ENCODE data around the gene CAST. TPM values are rescaled to one million over a fixed set of nuclear protein-coding genes. Genes with fewer than 3 reads are reported as not detected.

Gene CAST
- total RNA-seq, 2 experiments from 2014 or later = 40.5 to 90.1 TPM

GRCh38 chr5:96642281-96642640 lies 19.9 kb upstream of the CAST start:
- no peaks in the 10 kb centered on the region for H3K9me3 ChIP-seq (ENCODE audit: low read length)
- no peaks in the 10 kb centered on the region for H3K36me3 ChIP-seq (ENCODE audit: insufficient read depth, low read length)
- no peak overlapping the region for H3K4me3 ChIP-seq (ENCODE audit: low read depth, low read length, poor library complexity, severe bottlenecking)
- no peaks in the 10 kb centered on the region for H3K4me1 ChIP-seq (ENCODE audit: insufficient read depth, low read length, poor library complexity, severe bottlenecking)
- POLR2A ChIA-PET = no interaction called here
- no TSS peak for BruUV-seq (replicated peaks)
- no peaks in the 10 kb centered on the region for H3K9me2 ChIP-seq (ENCODE audit: insufficient read depth, low read length)
- no peak overlapping the region for H2AFZ ChIP-seq (ENCODE audit: low read length)
- no peaks in the 10 kb centered on the region for H3K79me2 ChIP-seq (ENCODE audit: insufficient read depth, low read depth, low read length)
- CTCF ChIA-PET (ENCODE audit: unreplicated experiment) = no interaction called here
- H3K27ac ChIP-seq (ENCODE audit: low read depth, low read length, poor library complexity, severe bottlenecking) = no peak overlapping the region
- intact Hi-C loops (cut with micrococcal nuclease; ENCODE audit: unreplicated experiment) = no loop called here
- TF ChIP-seq CTCF (conservative IDR thresholded peaks at IDR 0.05; ENCODE audit: low read length) = no peak
- no peak for TF ChIP-seq EZH2phosphoT487 (IDR thresholded peaks at IDR 0.05; ENCODE audit: borderline replicate concordance, low read depth, low read length)
- no peak overlapping the region for H3K4me2 ChIP-seq (ENCODE audit: low read length)
- no peaks in the 10 kb centered on the region for H4K20me1 ChIP-seq (ENCODE audit: insufficient read depth, low read length)
- no peak for DNase-seq (ENCODE audit: low spot score)

- no peaks in the 10 kb centered on the region for H3K36me3 ChIP-seq (ENCODE audit: insufficient read depth, low read length)
- no peaks in the 10 kb centered on the region for H4K20me1 ChIP-seq (ENCODE audit: insufficient read depth, low read length)
- no peaks in the 10 kb centered on the region for H3K79me2 ChIP-seq (ENCODE audit: insufficient read depth, low read depth, low read length)
- H3K4me1 ChIP-seq (ENCODE audit: insufficient read depth, low read length, poor library complexity, severe bottlenecking) = no peaks in the 10 kb centered on the region
- intact Hi-C loops (cut with micrococcal nuclease; ENCODE audit: unreplicated experiment) = no loop called here
- BruUV-seq (replicated peaks) = no TSS peak
- no peaks in the 10 kb centered on the region for H3K9me2 ChIP-seq (ENCODE audit: insufficient read depth, low read length)
- no peak overlapping the region for H2AFZ ChIP-seq (ENCODE audit: low read length)
- CTCF ChIA-PET (ENCODE audit: unreplicated experiment) = no interaction called here
- H3K4me2 ChIP-seq (ENCODE audit: low read length) = no peak overlapping the region
- TF ChIP-seq CTCF (conservative IDR thresholded peaks at IDR 0.05; ENCODE audit: low read length) = no peak
- no peak for TF ChIP-seq EZH2phosphoT487 (IDR thresholded peaks at IDR 0.05; ENCODE audit: borderline replicate concordance, low read depth, low read length)
- no peaks in the 10 kb centered on the region for H3K9me3 ChIP-seq (ENCODE audit: low read length)
- H3K4me3 ChIP-seq (ENCODE audit: low read depth, low read length, poor library complexity, severe bottlenecking) = no peak overlapping the region
- H3K27ac ChIP-seq (ENCODE audit: low read depth, low read length, poor library complexity, severe bottlenecking) = no peak overlapping the region
- DNase-seq (ENCODE audit: low spot score) = no peak
- POLR2A ChIA-PET = interaction anchor here (0.6 kb wide), 1 partner anchor 10 kb away, joined by 3 read pairs; no protein-coding TSS in a partner anchor
Observed at GRCh38 chr5:96645091-96645490, 17.1 kb upstream of the CAST start.

- no peak overlapping the region for H3K4me3 ChIP-seq (ENCODE audit: low read depth, low read length, poor library complexity, severe bottlenecking)
- H3K4me2 ChIP-seq (ENCODE audit: low read length) = no peak overlapping the region
- H2AFZ ChIP-seq (ENCODE audit: low read length) = no peak overlapping the region
- no peak for DNase-seq (ENCODE audit: low spot score)
- ChIA-PET CTCF (ENCODE audit: unreplicated experiment) (no interaction called here), POLR2A (interaction anchor here (1.3 kb wide), 1 partner anchor 12 kb away, joined by 6 read pairs; no protein-coding TSS in a partner anchor)
- no peaks in the 10 kb centered on the region for H4K20me1 ChIP-seq (ENCODE audit: insufficient read depth, low read length)
- no peaks in the 10 kb centered on the region for H3K36me3 ChIP-seq (ENCODE audit: insufficient read depth, low read length)
- H3K27ac ChIP-seq (ENCODE audit: low read depth, low read length, poor library complexity, severe bottlenecking) = no peak overlapping the region
- no peaks in the 10 kb centered on the region for H3K79me2 ChIP-seq (ENCODE audit: insufficient read depth, low read depth, low read length)
- no peak for TF ChIP-seq EZH2phosphoT487 (IDR thresholded peaks at IDR 0.05; ENCODE audit: borderline replicate concordance, low read depth, low read length)
- TF ChIP-seq CTCF (conservative IDR thresholded peaks at IDR 0.05; ENCODE audit: low read length) = no peak
- no peaks in the 10 kb centered on the region for H3K9me2 ChIP-seq (ENCODE audit: insufficient read depth, low read length)
- H3K9me3 ChIP-seq (ENCODE audit: low read length) = no peaks in the 10 kb centered on the region
- no peaks in the 10 kb centered on the region for H3K4me1 ChIP-seq (ENCODE audit: insufficient read depth, low read length, poor library complexity, severe bottlenecking)
- no TSS peak for BruUV-seq (replicated peaks)
- intact Hi-C loops (cut with micrococcal nuclease; ENCODE audit: unreplicated experiment) = no loop called here
Observed at GRCh38 chr5:96648023-96648422, 14.2 kb upstream of the CAST start.

Measured in OCI-LY7 (cell line).